ENCODE measurements around the gene OR6N1.

- TF ChIP-seq EP300 (IDR thresholded peaks at IDR 0.05): no peak
- TF ChIP-seq CTCF (IDR thresholded peaks at IDR 0.05): no peak
- no peak for TF ChIP-seq POLR2A (IDR thresholded peaks at IDR 0.05)
- TF ChIP-seq POLR2AphosphoS5 (IDR thresholded peaks at IDR 0.05): no peak
These were observed 47.6 kb downstream of the OR6N1 start for GRCh38 chr1:158724442-158724841.

Data from upper lobe of left lung (tissue), 4 donors.